ENCODE measurements around the gene CCND3.
"Not testable (repeated sequence)": the region's sequence is repeated elsewhere in the genome, so short reads cannot be mapped to it uniquely, and the experiment has no call there.

- not testable (repeated sequence) for TF ChIP-seq MAX (IDR thresholded peaks at IDR 0.05; ENCODE audit: low read depth, low read length); CTCF (IDR thresholded peaks at IDR 0.05; ENCODE audit: low read depth, low read length); POLR2A (IDR thresholded peaks at IDR 0.05; ENCODE audit: extremely low read depth, insufficient read length)
These were observed 1.3 kb upstream of the CCND3 start for GRCh38 chr6:41942882-41943281.

Data from NB4 (cell line).